Activated CD8-positive, alpha-beta T cell treated with anti-CD3 and anti-CD28 coated beads, Interleukin-2, amount 10 ng/mL, durations not matched to agents 7 days and 5 days (primary cell): ENCODE measurements around the gene AGBL4. TPM values are rescaled to one million over a fixed set of nuclear protein-coding genes. Genes with fewer than 3 reads are reported as not detected.

ENCODE experiments used
- ATAC-seq: fragments of 150-1000 bp; cut with Tn5 transposase; one replicate; pipeline ENCODE4 v1.10.0; 2021; ENCODE audit warnings: moderate library complexity
- CTCF ChIA-PET: fragments of 350-600 bp; sonication (Branson Sonifier 250); formaldehyde crosslinking; loops from one replicate; lab custom pipeline; 2021; ENCODE audit warnings: antibody characterized with exemption; lab: Charles Lee
- POLR2A ChIA-PET: fragments of 350-600 bp; sonication (Branson Sonifier 250); formaldehyde crosslinking; loops from one replicate; lab custom pipeline; 2021; ENCODE audit warnings: antibody characterized with exemption; lab: Charles Lee
- DNase-seq: peaks from one replicate; pipeline ENCODE4 v3.0.0-alpha.2; 2020
- H3K27ac Mint-ChIP-seq: one replicate; pipeline ENCODE4 v1.8.0; 2021; ENCODE audit warnings: mild to moderate bottlenecking, mixed read lengths
- H3K27me3 Mint-ChIP-seq: one replicate; pipeline ENCODE4 v1.8.0; 2021; ENCODE audit warnings: low read depth, mixed read lengths
- H3K36me3 Mint-ChIP-seq: one replicate; pipeline ENCODE4 v1.8.0; 2021; ENCODE audit warnings: low read depth, mixed read lengths
- H3K4me1 Mint-ChIP-seq: one replicate; pipeline ENCODE4 v1.8.0; 2021; ENCODE audit warnings: low read depth, mixed read lengths
- H3K4me3 Mint-ChIP-seq: one replicate; pipeline ENCODE4 v1.8.0; 2021; ENCODE audit warnings: mild to moderate bottlenecking, mixed read lengths
- H3K9me3 Mint-ChIP-seq: one replicate; pipeline ENCODE4 v1.8.0; 2022; ENCODE audit warnings: mixed read lengths; ENCODE audit not compliant: insufficient read depth
- total RNA-seq, 2 experiments: library from RNA; stranded (reverse); gene quantifications; one replicate each; pipeline ENCODE4 v1.2.3, GENCODE V29; 2021

AGBL4 gene
- total RNA-seq, 2 experiments from 2014 or later: not detected

DNA sequence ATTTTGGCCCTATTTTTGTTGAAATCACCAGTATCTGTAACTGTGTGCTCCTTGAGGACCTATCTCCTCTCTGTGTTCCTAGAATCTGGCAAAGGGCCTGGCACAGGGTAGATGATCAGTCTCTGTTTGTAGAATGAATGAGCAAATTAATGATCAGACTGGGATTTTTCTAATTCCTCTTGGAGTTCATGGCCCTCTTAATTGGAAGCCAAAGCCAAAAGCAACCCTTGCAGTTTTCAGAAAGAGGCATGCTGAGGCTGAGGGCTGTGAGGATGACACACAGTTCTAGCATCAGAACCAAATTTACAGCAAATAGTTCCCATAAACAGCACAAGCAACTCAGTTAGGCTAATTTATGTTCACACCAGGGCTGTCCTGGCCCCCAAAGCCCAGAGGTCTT lies 1136.0 kb downstream of the AGBL4 start:
- ATAC-seq (no peak), DNase-seq (no peak)
- ChIA-PET CTCF (no interaction called here), POLR2A (no interaction called here)
- H3K9me3 Mint-ChIP-seq: no peaks in the 10 kb centered on the region
- no peak overlapping the region for H3K4me3 Mint-ChIP-seq
- no peaks in the 10 kb centered on the region for H3K36me3 Mint-ChIP-seq
- H3K27me3 Mint-ChIP-seq: peaks cover 2% of the 10 kb centered on the region
- no peaks in the 10 kb centered on the region for H3K4me1 Mint-ChIP-seq
- H3K27ac Mint-ChIP-seq: no peak overlapping the region

DNA sequence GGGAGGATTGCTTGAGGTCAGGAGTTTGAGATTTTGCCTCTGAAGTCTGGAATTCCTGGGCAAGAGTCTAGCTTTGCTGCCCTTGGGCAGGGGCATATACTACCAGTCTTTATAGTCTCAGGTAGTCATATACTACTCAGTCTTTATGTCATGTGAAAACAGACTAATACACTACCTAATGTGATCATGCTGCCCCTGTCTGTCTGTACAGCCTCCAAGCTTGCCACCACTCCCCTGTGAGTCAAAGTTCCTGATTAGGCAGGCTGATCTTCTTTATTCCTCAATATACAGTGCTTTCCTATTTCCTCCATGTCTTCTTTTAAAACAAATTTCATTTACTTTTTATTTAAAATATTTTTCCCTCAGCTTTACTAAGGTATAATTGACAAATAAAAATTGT lies 1141.7 kb downstream of the AGBL4 start:
- Mint-ChIP-seq H3K4me3 (no peak overlapping the region), H3K36me3 (no peaks in the 10 kb centered on the region), H3K9me3 (no peaks in the 10 kb centered on the region), H3K27me3 (peaks cover 2% of the 10 kb centered on the region), H3K27ac (no peak overlapping the region), H3K4me1 (no peaks in the 10 kb centered on the region)
- POLR2A ChIA-PET: no interaction called here
- ATAC-seq: no peak
- CTCF ChIA-PET: interaction anchor here (1.3 kb wide), 1 partner anchor 11 kb away, joined by 6 read pairs; no protein-coding TSS in a partner anchor
- no peak for DNase-seq

DNA sequence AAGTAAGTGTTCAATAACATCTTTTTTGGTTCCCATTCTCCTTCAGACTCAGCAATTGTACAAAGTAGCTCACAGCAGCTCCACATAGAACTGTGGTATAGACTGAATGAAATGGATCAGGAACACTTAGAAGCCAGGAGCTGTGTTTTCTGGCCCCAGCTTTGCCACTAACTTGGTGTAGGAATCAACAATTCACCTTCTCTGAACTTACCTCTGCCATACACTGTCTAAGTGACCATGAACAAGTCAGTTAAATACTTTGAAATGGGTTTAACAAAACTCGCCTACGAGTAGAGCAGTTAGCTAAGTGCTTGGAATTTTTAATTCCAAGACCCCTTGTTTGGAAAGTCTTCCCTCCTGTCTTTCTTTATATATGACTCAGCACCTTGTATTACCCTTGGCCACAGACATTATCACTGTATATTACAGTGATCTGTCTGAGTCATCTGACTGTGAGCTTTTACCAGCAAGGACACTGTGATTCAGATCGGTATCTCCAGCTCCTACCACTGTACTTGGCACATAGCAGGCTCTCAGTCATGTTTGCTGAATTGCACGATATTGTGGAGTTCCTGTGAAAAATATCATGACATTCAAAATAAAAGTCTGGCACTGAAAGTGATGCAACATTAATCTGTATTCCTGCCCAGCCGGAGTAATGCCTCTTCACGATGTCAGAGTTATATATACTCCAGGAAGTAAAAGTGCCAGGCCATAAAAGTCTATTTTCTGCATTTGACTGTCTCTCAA lies 1145.4 kb downstream of the AGBL4 start:
- Mint-ChIP-seq H3K9me3 (no peaks in the 10 kb centered on the region), H3K27me3 (peaks cover 3% of the 10 kb centered on the region), H3K27ac (no peak overlapping the region), H3K4me1 (no peaks in the 10 kb centered on the region), H3K36me3 (no peaks in the 10 kb centered on the region), H3K4me3 (no peak overlapping the region)
- ATAC-seq (no peak), DNase-seq (no peak)
- ChIA-PET CTCF (no interaction called here), POLR2A (no interaction called here)

DNA sequence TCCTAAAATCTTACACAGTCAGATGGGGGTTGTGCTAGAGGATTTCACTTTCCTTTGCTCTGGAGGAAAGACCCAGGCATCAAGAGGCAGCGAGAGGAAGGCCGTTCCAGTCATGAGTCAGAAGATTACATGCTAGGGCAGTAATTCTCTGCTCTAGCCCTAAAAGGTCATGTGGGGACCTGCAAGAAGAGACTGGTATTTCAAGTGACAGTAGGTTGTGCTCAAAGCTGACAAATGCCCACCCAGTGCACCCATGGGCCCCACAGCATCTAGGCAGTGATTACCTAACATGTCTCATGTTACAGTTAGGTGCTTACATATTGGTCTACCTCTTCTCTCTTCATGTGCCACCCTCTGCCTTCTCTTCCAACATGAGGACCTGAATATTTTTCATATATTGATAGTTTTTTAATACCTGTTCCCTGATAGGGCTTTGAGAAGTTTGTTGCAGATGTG lies 1147.4 kb downstream of the AGBL4 start:
- no peak for ATAC-seq
- Mint-ChIP-seq H3K27me3 (peaks cover 4% of the 10 kb centered on the region), H3K36me3 (no peaks in the 10 kb centered on the region), H3K4me1 (no peaks in the 10 kb centered on the region), H3K4me3 (no peak overlapping the region), H3K27ac (no peak overlapping the region), H3K9me3 (no peaks in the 10 kb centered on the region)
- DNase-seq: no peak
- CTCF ChIA-PET: no interaction called here
- POLR2A ChIA-PET: no interaction called here

DNA sequence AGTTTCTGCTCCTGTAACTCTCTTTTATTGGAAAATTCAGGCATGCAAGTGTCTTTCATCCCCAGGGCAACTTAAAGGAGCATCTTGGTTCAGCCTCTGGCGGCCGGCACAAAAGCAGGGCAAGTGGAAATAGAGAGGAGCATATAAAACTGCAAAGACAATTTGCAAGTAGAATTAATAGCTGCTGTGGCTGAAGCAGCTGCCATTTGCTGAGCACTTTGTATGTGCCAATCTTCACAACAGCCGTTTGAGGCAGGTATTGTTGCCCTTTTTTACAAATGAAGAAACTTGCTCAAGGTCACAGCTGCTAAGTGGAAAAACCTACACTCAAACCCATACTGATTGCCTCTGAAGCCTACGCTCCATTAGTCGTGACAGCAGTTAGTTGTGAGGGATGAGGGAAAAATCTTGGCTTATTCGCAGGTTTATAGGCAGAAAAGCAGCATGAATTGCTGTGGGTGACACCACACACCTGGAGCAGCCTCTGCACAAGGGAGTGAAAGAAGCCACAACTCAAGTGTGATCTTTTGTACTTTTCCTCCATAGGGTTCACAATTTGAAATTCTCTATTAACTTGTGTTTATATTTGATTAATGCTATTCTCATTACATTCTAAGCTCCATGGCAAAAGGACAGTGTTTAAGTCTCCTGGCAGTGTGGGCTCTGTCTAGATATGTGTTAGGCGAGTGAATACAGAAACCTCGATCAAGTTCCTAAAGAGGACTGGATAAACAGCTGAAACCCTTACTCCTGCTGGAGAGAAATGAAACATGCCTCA lies 1148.0 kb downstream of the AGBL4 start:
- Mint-ChIP-seq H3K4me1 (no peaks in the 10 kb centered on the region), H3K27me3 (peaks cover 4% of the 10 kb centered on the region), H3K4me3 (no peak overlapping the region), H3K27ac (no peak overlapping the region), H3K36me3 (no peaks in the 10 kb centered on the region), H3K9me3 (no peaks in the 10 kb centered on the region)
- ATAC-seq: no peak
- POLR2A ChIA-PET: no interaction called here
- CTCF ChIA-PET: no interaction called here
- DNase-seq: no peak

DNA sequence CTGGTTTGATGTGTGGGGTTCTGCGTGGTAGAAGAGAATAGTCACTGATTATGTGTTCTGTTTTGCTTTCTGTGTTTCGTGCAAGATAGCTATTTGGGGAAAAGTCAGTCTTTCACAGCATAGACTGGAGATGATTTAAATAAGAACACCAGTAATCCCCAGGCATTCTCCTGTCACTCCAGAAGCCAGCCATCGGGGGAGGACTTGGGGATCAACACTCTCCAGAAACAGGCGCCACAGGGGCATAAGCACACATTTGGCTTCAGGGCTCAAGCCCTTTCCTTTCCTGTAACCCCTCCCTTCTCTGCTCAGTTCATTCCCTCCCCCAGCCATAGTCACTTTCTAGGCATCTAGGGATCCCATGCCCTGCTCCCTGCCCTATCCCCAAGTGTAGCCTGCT lies 1149.8 kb downstream of the AGBL4 start:
- ChIA-PET POLR2A (no interaction called here), CTCF (no interaction called here)
- no peaks in the 10 kb centered on the region for H3K4me1 Mint-ChIP-seq
- ATAC-seq: no peak
- H3K9me3 Mint-ChIP-seq: no peaks in the 10 kb centered on the region
- no peak for DNase-seq
- H3K27me3 Mint-ChIP-seq: peaks cover 4% of the 10 kb centered on the region
- H3K27ac Mint-ChIP-seq: no peak overlapping the region
- H3K36me3 Mint-ChIP-seq: no peaks in the 10 kb centered on the region
- no peak overlapping the region for H3K4me3 Mint-ChIP-seq

DNA sequence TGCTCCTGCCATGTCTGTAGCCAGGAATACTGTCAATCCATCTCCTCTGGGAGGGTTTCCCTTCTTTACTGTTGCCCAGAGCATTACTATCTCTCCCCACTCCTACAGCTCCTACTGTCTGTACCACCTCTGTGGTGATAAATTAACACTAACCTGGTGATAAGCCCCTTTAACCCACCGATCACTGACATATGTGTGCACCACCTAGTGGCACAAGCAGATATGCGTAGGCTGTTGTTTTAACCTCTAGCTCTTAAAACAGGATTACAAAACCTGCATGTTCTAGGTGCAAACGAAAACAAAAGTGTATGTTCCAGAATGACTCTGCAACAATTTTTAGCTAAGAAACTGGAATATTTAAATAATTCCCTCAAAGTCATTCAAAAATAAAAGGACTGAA lies 1153.2 kb downstream of the AGBL4 start:
- ChIA-PET CTCF (interaction anchor here (0.9 to 1.5 kb wide), 5 partner anchors 9 to 193 kb away, joined by 3 to 7 read pairs (median 4); no protein-coding TSS in a partner anchor), POLR2A (no interaction called here)

DNA sequence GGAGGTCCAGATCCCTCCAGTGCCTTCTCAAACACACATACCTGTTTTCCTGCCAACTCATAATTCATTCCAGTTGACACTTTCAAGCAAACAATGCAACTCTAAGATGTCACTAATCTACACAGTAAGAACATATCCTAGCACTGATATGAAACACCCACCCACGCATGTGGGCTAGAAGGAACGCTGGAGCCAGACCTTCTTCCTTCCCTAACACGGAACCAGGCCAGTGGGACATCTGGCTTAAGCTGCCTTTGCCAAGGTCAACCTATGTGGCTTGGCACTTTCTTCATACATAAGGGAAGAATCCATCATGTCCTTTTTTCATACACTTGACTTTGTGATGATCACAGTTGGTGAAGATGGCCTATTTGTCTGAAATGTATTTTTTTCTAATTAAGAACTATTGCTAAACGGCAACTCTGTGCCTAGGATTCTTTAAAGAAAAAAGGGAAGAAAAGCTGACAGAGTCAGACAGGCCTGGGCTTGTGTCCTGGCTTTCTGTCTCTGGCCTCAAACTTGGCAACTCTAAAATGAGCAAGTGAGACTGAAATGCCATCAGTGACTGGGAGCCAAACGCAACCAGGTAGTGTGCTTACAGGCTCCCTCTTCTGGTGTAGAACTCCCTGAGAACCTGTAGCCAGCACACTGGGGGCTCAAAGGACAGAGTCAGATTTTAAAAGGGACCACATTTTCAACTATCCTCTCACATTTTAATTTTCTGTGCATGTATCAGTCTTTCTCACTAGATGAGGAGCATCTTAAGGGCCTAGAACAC lies 1154.4 kb downstream of the AGBL4 start:
- ATAC-seq: no peak
- no peak for DNase-seq
- Mint-ChIP-seq H3K27me3 (peaks cover 4% of the 10 kb centered on the region), H3K9me3 (no peaks in the 10 kb centered on the region), H3K36me3 (no peaks in the 10 kb centered on the region), H3K27ac (no peak overlapping the region), H3K4me3 (no peak overlapping the region), H3K4me1 (no peaks in the 10 kb centered on the region)
- CTCF ChIA-PET: no interaction called here
- POLR2A ChIA-PET: interaction anchor here (0.6 kb wide), 1 partner anchor 30 kb away, joined by 3 read pairs; no protein-coding TSS in a partner anchor

More for the DNA sequence above, 1153.2 kb downstream of the AGBL4 start:
- Mint-ChIP-seq H3K27me3 (peaks cover 4% of the 10 kb centered on the region), H3K36me3 (no peaks in the 10 kb centered on the region), H3K9me3 (no peaks in the 10 kb centered on the region), H3K27ac (no peak overlapping the region), H3K4me3 (no peak overlapping the region), H3K4me1 (no peaks in the 10 kb centered on the region)
- ATAC-seq (no peak), DNase-seq (no peak)

DNA sequence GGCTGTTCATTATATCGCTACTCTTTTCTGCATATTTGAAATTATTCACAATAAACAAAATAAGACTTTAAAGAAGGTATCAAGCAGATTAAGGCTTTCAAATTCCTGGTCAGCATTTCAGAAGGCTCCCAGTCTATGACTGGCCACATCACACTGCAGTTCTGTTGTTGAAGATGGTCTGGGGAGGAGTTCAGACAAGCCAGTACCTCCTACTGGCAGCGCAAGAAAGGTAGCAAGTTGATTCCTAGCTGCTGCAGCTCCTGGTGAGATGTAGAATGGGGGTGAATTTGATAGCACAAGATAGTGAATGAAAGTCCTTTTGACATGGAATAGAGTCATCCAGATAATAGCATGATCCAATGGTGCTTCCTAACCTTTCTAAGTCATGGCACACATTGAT lies 1158.8 kb downstream of the AGBL4 start:
- CTCF ChIA-PET: no interaction called here
- POLR2A ChIA-PET: no interaction called here

DNA sequence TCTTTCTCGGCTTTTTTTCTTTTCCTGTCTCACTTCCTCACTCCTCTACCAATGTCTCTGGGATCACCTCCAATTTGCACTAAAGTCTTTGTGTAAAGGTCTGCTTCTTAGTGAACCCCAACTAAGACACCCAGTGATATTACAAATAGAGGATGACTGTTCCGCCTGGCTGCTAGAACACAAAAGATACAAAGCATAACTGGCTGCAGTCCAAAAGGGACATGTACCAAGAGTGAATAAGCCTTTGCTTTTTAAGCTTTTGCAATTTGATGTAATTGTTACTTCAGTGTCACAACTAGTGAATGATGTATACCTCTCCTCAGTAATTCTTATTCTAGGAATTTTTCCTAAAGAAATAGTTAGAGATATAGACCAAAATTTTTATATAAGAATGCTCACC lies 1164.3 kb downstream of the AGBL4 start:
- Mint-ChIP-seq H3K4me1 (no peaks in the 10 kb centered on the region), H3K36me3 (no peaks in the 10 kb centered on the region), H3K9me3 (no peaks in the 10 kb centered on the region), H3K27me3 (no peaks in the 10 kb centered on the region), H3K27ac (no peak overlapping the region), H3K4me3 (no peak overlapping the region)
- ATAC-seq (no peak), DNase-seq (no peak)
- ChIA-PET CTCF (interaction anchor here (1.5 kb wide), 1 partner anchor 11 kb away, joined by 4 read pairs; no protein-coding TSS in a partner anchor), POLR2A (no interaction called here)

More for the DNA sequence above, 1158.8 kb downstream of the AGBL4 start:
- ATAC-seq (no peak), DNase-seq (no peak)
- Mint-ChIP-seq H3K27ac (no peak overlapping the region), H3K27me3 (no peaks in the 10 kb centered on the region), H3K9me3 (no peaks in the 10 kb centered on the region), H3K36me3 (no peaks in the 10 kb centered on the region), H3K4me3 (no peak overlapping the region), H3K4me1 (no peaks in the 10 kb centered on the region)

DNA sequence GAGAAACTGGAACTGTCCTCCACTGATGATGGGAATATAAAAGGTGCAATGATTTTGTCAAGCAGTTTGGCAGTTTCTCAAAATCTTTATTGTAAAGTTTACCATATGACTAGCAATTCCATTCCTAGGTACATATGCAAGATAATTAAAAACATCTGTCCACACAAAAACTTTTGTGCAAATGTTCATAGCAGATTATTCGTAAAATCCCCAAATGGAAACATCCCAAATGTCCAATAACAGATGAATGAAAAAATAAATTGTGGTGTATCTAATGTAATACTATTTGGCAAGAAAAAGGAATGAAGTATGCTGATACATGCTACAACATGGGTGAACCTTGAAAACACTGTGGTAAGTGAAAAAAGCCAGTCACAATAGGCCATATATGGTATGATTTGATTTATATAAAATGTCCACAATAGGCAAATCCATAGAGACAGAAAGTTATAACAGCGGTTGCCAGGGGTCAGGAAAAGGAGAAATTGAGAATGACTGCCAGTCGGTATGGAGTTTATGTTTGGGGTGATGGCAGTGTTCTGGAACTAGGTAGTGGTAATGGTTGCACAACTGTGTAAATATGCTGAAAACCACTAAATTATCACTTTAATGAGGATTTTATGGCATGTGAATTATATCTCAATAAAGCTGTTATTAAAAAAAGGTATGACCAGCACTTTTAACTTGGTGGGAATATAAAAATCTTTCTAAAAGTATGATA lies 1165.4 kb downstream of the AGBL4 start:
- Mint-ChIP-seq H3K27me3 (no peaks in the 10 kb centered on the region), H3K4me3 (no peak overlapping the region), H3K36me3 (no peaks in the 10 kb centered on the region), H3K4me1 (no peaks in the 10 kb centered on the region), H3K9me3 (no peaks in the 10 kb centered on the region), H3K27ac (no peak overlapping the region)
- CTCF ChIA-PET: interaction anchor here (1.5 kb wide), 1 partner anchor 12 kb away, joined by 4 read pairs; no protein-coding TSS in a partner anchor
- DNase-seq (no peak), ATAC-seq (no peak)
- POLR2A ChIA-PET: no interaction called here
